Chondrocyte (in vitro differentiated cells): ENCODE data around the gene ARHGEF26. TPM values are rescaled to one million over a fixed set of nuclear protein-coding genes. Genes with fewer than 3 reads are reported as not detected.
A peak's percentile ranks its signal among the peaks of the same experiment; 100 is the strongest.

ENCODE experiments used
- DNase-seq: peaks from one replicate; pipeline ENCODE4 v3.0.0; 2021; ENCODE audit warnings: mixed read lengths, low spot score
- H3K27ac Mint-ChIP-seq: one replicate; pipeline ENCODE4 v1.8.0; 2021; ENCODE audit warnings: mild to moderate bottlenecking, moderate library complexity, mixed read lengths; ENCODE audit not compliant: unreplicated experiment
- H3K27me3 Mint-ChIP-seq: 2 replicates; pipeline ENCODE4 v1.8.0; 2021; ENCODE audit warnings: low read depth, mixed read lengths
- H3K36me3 Mint-ChIP-seq: 2 replicates; pipeline ENCODE4 v1.8.0; 2021; ENCODE audit warnings: low read depth, mixed read lengths
- H3K4me1 Mint-ChIP-seq: 2 replicates; pipeline ENCODE4 v1.8.0; 2021; ENCODE audit warnings: low read depth, mild to moderate bottlenecking, mixed read lengths
- H3K4me3 Mint-ChIP-seq: one replicate; pipeline ENCODE4 v1.8.0; 2021; ENCODE audit warnings: mild to moderate bottlenecking, moderate library complexity, mixed read lengths; ENCODE audit not compliant: unreplicated experiment
- H3K9me3 Mint-ChIP-seq: 2 replicates; pipeline ENCODE4 v1.8.0; 2021; ENCODE audit warnings: low read depth, mixed read lengths
- long read RNA-seq: library from polyadenylated mRNA; stranded (forward); transcript quantifications from one replicate; pipeline ENCODE4 v2.0.0, GENCODE V29; 2021
- total RNA-seq: library from RNA; stranded (reverse); gene quantifications from 3 replicates; pipeline ENCODE4 v1.2.1, GENCODE V29; 2021
- TF ChIP-seq, protein P1 (sequence below): fragments of 200-600 bp; sonication (generic); IDR thresholded peaks from 2 replicates; pipeline ENCODE4 v1.5.0; 2021; ENCODE audit warnings: antibody characterized with exemption, mild to moderate bottlenecking, moderate library complexity

Gene ARHGEF26
- 3.2 to 6.0 TPM (median 3.5 TPM) in 3 replicates for total RNA-seq
- long read RNA-seq, transcript ARHGEF26-202 (15 exons, 3,929 nt) = major isoform, 5 of 6 reads
- long read RNA-seq, partial matches to known transcripts = 0 of 6 reads
- long read RNA-seq, other reads (novel, unspliced or antisense) = 1 of 6 reads

DNA sequence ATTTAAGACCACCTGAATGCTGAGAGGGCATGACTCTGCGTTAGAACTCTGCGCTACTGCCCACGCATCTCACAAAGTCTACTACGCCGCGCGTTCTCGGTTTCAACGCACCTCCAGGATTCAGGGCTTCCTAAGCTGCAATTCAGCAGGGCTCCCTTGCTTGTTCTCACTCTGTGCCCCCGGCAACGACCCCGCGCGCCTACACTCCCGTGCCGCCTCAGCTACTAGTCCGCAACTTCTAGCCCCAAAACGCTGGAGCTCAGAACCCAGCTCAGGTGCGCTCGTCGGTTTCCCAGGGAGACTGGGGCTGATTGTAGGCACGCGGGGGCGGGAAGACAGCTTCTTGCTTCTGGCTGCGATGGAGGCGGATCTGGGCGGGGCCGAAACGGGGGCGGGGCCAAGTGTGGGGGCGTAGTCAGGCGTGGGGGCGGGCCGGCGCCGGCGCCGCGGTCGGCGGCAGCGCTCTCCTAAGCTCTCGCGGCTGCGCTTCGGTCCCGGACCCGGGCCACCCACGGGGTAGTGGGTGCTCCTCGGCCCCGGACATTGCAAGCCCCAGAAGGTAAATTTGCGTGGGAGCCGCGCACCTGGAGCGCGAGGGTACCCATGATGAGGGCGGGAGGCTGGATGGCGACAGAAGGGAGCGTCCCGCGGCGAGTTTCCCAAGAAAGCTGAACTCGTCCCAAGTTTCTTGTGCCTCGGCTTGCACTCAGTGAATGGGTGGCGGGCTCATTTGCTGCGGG, at the start of gene ARHGEF26:
Gene ARHGEF26 (plus strand): TSS at position 430 of the 740 bp plus-strand sequence. CDS start 603 bp downstream, outside the sequence.
- H3K4me1 Mint-ChIP-seq = peaks cover 42% of the 10 kb centered on the region
- peak within 1 kb of the TSS; percentile 88 for H3K4me3 Mint-ChIP-seq
- peaks cover 3% of the 10 kb centered on the region for H3K27me3 Mint-ChIP-seq
- peak within 1 kb of the TSS; percentile 14 for H3K27ac Mint-ChIP-seq
- TF ChIP-seq, protein P1, sequence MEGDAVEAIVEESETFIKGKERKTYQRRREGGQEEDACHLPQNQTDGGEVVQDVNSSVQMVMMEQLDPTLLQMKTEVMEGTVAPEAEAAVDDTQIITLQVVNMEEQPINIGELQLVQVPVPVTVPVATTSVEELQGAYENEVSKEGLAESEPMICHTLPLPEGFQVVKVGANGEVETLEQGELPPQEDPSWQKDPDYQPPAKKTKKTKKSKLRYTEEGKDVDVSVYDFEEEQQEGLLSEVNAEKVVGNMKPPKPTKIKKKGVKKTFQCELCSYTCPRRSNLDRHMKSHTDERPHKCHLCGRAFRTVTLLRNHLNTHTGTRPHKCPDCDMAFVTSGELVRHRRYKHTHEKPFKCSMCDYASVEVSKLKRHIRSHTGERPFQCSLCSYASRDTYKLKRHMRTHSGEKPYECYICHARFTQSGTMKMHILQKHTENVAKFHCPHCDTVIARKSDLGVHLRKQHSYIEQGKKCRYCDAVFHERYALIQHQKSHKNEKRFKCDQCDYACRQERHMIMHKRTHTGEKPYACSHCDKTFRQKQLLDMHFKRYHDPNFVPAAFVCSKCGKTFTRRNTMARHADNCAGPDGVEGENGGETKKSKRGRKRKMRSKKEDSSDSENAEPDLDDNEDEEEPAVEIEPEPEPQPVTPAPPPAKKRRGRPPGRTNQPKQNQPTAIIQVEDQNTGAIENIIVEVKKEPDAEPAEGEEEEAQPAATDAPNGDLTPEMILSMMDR = no peak
- H3K9me3 Mint-ChIP-seq = no peaks in the 10 kb centered on the region
- peak; percentile 91 for DNase-seq
- no peaks in the 10 kb centered on the region for H3K36me3 Mint-ChIP-seq

DNA sequence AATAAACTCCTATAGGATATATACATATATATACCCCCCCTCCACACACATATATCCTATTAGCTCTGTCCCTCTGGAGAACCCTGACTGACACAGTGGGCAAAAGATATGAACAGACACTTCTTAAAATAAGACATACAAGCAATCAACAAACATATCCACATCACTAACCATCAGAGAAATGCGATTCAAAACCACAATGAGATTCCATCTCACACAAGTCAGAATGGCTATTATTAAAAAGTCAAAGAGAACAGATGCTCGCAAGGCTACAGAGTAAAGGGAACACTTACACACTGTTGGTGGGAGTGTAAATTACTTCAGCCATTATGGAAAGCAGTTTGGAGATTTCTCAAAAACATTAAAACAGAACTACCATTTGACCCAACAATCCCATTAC, 46.2 kb upstream of the ARHGEF26 start:
- no peak for DNase-seq
- peaks cover 3% of the 10 kb centered on the region for H3K27me3 Mint-ChIP-seq
- H3K4me1 Mint-ChIP-seq = no peaks in the 10 kb centered on the region
- H3K9me3 Mint-ChIP-seq = peaks cover 18% of the 10 kb centered on the region
- no peak overlapping the region for H3K4me3 Mint-ChIP-seq
- H3K36me3 Mint-ChIP-seq = no peaks in the 10 kb centered on the region
- H3K27ac Mint-ChIP-seq = no peak overlapping the region
- TF ChIP-seq, protein P1 = no peak

DNA sequence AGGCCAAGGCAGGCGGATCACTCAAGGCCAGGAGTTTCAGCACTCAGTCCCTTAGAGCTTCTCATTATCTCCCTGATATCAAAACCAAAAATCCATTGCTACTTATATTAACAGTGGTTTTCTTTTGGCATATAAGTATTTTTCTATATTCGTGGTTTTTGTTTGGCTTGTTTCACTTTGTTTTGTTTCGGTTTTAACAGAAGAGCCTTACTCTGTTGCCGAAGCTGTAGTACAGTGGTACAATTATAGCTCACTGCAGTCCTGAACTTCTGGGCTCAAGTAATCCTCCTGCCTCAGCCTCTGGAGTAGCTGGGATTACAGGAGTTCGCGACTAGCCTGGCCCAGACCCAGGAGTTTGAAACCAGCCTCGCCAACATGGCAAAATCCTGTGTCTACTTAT, 42.5 kb upstream of the ARHGEF26 start:
- TF ChIP-seq, protein P1 = no peak
- no peaks in the 10 kb centered on the region for H3K4me1 Mint-ChIP-seq
- H3K9me3 Mint-ChIP-seq = peaks cover 25% of the 10 kb centered on the region
- H3K27ac Mint-ChIP-seq = no peak overlapping the region
- peaks cover 3% of the 10 kb centered on the region for H3K27me3 Mint-ChIP-seq
- H3K36me3 Mint-ChIP-seq = no peaks in the 10 kb centered on the region
- H3K4me3 Mint-ChIP-seq = no peak overlapping the region
- no peak for DNase-seq

GRCh38 chr3:154081305-154081704, 39.9 kb upstream of the ARHGEF26 start:
- Mint-ChIP-seq H3K36me3 (no peaks in the 10 kb centered on the region), H3K27ac (no peak overlapping the region), H3K4me1 (no peaks in the 10 kb centered on the region), H3K9me3 (peaks cover 17% of the 10 kb centered on the region), H3K4me3 (no peak overlapping the region), H3K27me3 (peaks cover 3% of the 10 kb centered on the region)
- no peak for DNase-seq
- TF ChIP-seq, protein P1 = no peak

- Mint-ChIP-seq H3K36me3 (no peaks in the 10 kb centered on the region), H3K4me3 (no peak overlapping the region), H3K4me1 (no peaks in the 10 kb centered on the region), H3K27me3 (no peaks in the 10 kb centered on the region), H3K27ac (no peak overlapping the region), H3K9me3 (peaks cover 21% of the 10 kb centered on the region)
- TF ChIP-seq, protein P1 = no peak
- DNase-seq = no peak
Measured at GRCh38 chr3:154085071-154085470, 36.1 kb upstream of the ARHGEF26 start.
